Endothelial cell of umbilical vein (primary cell): ENCODE data around the gene NXT1.

Experiments used
- EZH2 ChIP-seq: IDR thresholded peaks from 2 replicates; pipeline ENCODE4 v1.6.1; 2012; ENCODE audit warnings: borderline replicate concordance, low read depth, mild to moderate bottlenecking, moderate library complexity, low read length, inconsistent platforms; ENCODE audit not compliant: severe bottlenecking
- FOS ChIP-seq: IDR thresholded peaks from 2 replicates; pipeline ENCODE4 v1.6.1; 2011; ENCODE audit warnings: mild to moderate bottlenecking, low read length, moderate library complexity, borderline replicate concordance; ENCODE audit not compliant: insufficient read depth
- MYC ChIP-seq: IDR thresholded peaks from one replicate; pipeline ENCODE4 v1.6.1; 2011; ENCODE audit warnings: mild to moderate bottlenecking, low read depth, low read length
- POLR2A ChIP-seq: IDR thresholded peaks from 2 replicates; pipeline ENCODE4 v1.6.1; 2012; ENCODE audit warnings: low read depth, mild to moderate bottlenecking, control low read depth, low read length
- POLR2AphosphoS5 ChIP-seq: IDR thresholded peaks from 2 replicates; pipeline ENCODE4 v1.6.1; 2012; ENCODE audit warnings: low read depth, mild to moderate bottlenecking, control low read depth, low read length, moderate library complexity; ENCODE audit not compliant: insufficient read depth
- TF ChIP-seq, protein P1 (sequence below), 2 donors: IDR thresholded peaks; 1 replicate in 1 of 2; 2 replicates in 1 of 2; pipeline ENCODE4 v1.5.1; 2011; ENCODE audit warnings: low read length in 2 of 2, mild to moderate bottlenecking in 2 of 2, moderate library complexity in 2 of 2, control low read depth in 1 of 2, inconsistent platforms in 1 of 2, low read depth in 1 of 2; ENCODE audit not compliant: insufficient read depth in 1 of 2; ENCODE audit errors: extremely low read depth in 1 of 2

DNA sequence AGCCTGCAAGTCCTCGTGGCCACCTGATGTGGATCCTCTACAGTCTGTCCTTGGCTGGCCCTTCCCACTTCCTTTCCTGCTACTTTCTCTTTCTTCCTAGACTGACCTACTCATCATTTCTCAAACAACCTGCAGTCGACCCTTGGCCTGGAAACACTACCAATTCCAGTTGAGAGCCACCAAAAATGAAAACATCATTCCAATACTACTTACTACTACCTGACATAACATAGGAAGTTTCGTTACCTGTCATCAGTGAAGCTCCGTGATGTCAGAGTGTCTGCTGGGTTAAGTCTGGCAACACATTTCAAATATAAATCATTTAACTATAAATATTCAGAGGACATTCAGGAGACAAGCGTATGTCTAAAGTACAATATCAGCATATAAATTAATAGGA, 25.2 kb downstream of the NXT1 start:
- TF ChIP-seq EZH2, result no peak
- TF ChIP-seq, protein P1, sequence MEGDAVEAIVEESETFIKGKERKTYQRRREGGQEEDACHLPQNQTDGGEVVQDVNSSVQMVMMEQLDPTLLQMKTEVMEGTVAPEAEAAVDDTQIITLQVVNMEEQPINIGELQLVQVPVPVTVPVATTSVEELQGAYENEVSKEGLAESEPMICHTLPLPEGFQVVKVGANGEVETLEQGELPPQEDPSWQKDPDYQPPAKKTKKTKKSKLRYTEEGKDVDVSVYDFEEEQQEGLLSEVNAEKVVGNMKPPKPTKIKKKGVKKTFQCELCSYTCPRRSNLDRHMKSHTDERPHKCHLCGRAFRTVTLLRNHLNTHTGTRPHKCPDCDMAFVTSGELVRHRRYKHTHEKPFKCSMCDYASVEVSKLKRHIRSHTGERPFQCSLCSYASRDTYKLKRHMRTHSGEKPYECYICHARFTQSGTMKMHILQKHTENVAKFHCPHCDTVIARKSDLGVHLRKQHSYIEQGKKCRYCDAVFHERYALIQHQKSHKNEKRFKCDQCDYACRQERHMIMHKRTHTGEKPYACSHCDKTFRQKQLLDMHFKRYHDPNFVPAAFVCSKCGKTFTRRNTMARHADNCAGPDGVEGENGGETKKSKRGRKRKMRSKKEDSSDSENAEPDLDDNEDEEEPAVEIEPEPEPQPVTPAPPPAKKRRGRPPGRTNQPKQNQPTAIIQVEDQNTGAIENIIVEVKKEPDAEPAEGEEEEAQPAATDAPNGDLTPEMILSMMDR (IDR thresholded peaks at IDR 0.05; ENCODE audit: extremely low read depth in 1 of 2, insufficient read depth in 1 of 2, low read depth in 1 of 2, low read length in 2 of 2), result no peak
- no peak for TF ChIP-seq MYC
- TF ChIP-seq POLR2AphosphoS5, result no peak
- TF ChIP-seq POLR2A, result no peak
- TF ChIP-seq FOS, result no peak
